ENCODE measurements around the gene SCYL3.
"Not testable (repeated sequence)": the region's sequence is repeated elsewhere in the genome, so short reads cannot be mapped to it uniquely, and the experiment has no call there.

SCYL3 gene, protein sequence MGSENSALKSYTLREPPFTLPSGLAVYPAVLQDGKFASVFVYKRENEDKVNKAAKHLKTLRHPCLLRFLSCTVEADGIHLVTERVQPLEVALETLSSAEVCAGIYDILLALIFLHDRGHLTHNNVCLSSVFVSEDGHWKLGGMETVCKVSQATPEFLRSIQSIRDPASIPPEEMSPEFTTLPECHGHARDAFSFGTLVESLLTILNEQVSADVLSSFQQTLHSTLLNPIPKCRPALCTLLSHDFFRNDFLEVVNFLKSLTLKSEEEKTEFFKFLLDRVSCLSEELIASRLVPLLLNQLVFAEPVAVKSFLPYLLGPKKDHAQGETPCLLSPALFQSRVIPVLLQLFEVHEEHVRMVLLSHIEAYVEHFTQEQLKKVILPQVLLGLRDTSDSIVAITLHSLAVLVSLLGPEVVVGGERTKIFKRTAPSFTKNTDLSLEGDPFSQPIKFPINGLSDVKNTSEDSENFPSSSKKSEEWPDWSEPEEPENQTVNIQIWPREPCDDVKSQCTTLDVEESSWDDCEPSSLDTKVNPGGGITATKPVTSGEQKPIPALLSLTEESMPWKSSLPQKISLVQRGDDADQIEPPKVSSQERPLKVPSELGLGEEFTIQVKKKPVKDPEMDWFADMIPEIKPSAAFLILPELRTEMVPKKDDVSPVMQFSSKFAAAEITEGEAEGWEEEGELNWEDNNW

DNA sequence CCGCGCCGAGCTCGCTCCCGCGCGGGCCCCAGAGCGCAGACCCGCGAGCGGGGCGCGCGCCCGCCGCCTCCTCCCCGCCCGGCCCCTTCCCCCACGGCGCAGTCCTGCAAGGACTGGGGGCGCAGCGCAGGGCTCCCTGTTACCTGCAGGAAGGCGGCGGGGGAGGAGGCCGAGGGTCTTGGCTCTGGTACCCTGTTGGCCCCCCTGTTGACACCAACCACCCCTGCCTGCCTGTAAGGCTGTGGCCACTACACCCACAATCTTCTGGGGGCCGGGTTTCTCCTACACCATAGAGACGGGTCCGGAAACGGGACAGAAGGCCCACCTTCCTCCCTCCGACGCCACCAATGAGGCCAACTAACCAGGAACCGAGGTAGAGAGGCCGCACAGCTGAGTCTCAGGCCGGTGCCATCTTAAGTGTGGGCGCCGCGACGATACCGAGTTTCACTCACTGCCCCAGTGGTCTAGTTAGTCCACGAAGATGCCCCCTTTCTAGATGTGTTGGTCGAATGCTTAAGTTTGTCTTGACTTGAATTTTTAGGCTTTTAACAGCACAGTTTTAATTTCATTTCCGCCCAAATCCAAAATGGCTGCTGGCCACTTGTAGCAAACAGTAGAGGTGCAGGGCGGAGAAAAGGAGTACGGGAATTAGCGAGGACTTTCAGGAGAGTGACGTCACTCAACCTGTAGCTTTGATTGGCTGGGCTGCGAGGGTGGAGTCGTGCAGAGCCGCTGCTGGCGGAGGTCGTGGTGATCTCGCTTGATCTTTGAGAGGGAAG is at the start of gene SCYL3:
TSS of gene SCYL3 (minus strand) at position 252 of the 779 bp plus-strand sequence. CDS start 5,056 bp downstream, outside the sequence.
- peak; percentile 97 for DNase-seq

DNA sequence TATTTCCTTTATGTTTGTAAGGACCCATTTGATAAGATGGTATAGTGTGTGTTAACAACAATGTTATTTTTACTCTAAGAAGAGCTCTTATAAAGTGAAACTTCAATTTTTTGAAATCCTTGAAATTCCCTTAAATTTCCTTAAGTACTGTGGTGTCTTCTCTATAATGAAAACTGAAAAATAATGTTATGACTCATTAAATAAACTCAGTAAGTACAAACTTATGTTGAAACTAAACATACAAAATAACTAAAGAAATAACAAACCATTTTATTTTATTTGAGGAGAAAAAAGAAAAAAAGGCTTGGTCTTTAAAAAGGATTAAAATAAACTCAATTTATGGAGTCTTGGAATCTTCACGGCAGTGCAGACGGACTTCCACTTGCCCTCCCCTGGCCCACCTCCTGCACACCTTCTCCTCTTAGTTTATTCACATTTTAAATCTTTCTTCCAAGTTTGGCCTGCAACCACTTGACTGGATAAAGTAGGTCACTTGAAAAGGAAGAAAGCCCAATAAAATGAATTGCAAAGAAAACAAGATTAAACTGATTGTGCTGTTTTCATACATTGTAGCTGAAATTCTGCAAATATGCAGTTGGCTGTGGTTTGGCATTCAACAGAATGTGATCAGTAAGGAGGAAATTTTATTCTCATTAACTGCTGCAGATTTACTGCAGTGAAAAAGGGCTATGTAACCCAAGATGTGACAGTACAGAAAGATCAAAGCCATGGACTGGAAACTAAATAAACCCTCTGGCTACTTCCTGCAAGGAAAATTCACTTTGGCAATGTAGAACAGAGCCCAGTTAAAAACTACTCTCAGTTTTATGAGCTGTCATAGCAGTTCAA is 48.5 kb upstream of the SCYL3 start:
- DNase-seq: no peak

DNA sequence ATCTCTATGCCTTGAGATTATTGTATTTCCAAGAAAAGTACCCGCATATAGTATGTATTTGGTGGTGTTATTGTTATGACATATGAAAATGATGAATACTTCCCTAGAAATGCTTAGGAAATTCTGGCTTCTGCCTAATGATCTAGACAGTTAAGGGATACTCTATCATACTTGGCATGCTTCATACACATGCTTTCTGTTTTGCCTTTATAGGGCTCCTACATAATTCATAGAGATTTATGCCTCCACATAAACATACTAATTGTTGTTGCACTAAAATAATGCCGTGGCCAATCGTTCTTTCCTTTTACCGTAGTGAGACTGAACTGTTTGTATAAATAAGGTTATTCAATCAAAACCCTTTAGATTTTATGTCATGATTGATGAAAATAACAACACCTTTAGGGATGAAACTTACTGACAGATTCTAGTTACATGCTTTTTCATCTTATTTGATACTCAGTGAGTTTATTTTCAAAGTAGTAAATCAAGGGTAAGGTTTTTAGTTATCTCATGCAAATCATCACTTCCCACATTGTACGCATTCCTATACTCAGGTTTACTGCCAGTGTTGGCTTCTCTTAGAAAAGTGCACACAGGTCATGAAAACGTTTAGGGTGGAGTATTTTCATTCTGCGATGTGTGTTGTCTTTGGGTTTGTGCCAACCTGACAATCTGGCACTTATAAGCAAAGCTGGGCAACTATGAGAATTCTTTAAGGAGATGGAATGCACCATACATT is 40.5 kb upstream of the SCYL3 start:
- no peak for DNase-seq

DNA sequence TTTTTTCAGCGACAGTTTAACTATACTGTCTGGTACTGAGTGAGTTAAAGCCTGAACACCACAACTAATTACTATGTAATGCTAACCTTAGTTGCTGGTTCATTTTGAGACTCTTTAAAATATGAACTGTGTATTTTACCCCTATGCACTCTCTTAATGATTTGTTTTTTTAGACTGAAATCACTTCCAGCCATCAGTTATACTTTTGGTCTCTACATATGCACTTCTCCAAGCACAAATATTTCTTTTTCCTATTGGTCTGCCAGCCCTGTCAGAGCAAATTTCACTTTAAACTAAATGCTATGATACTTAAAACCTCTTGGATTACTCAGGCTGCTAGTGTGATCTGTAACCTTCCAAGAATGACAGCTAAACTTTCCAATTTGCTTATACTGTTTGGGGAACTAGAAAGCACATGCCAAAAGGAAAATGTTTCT is 38.1 kb upstream of the SCYL3 start:
- no peak for DNase-seq

DNA sequence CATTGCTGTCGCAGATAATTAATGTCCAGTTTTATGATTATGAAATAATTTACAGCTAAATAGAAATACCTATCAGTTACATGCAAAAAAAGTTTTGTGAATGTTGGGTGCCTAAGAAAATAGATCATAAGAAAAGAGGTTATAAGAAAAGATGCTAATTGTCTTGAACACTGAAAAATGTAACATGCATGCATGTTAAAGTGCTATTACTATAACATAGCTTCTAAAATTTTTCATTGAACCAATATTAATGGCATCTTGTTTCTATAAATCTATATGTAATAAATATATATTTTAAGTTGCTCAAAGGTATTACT is 35.5 kb upstream of the SCYL3 start:
- no peak for DNase-seq

DNA sequence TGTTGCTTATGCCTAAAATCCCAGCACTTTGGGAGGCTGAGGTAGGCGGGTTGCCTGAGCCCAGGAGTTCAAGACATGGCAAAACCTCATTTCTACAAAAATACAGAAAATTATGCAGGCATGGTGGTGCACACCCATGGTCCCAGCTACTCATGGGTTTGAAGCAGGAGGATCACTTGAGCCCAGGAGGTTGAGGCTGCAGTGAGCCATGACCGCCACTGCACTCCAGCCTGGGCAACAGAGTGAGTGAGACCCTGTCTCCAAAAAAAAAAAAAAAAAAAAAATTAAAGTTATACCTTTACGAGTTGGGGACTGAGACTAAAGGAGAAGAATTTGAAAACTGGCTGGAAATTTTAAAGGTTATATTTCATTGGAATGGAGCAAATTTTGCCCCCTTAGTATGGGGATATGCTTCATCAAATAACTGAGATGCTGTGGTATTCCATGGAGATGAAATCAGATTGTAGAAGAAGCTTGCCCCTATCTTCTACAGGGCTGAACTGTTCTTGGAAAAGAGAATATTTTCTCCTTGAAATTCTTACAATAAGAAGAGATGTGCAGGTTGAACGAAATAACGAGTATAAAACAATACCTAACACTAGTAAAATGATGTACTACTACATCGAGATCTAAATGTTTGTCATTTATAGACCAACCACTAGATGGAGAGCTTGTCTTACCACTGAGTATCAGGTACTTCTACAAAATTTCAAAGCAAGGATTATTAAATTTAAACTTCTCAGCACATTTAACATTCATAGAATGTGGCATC is 34.9 kb upstream of the SCYL3 start:
- peak; percentile 56 for DNase-seq

DNA sequence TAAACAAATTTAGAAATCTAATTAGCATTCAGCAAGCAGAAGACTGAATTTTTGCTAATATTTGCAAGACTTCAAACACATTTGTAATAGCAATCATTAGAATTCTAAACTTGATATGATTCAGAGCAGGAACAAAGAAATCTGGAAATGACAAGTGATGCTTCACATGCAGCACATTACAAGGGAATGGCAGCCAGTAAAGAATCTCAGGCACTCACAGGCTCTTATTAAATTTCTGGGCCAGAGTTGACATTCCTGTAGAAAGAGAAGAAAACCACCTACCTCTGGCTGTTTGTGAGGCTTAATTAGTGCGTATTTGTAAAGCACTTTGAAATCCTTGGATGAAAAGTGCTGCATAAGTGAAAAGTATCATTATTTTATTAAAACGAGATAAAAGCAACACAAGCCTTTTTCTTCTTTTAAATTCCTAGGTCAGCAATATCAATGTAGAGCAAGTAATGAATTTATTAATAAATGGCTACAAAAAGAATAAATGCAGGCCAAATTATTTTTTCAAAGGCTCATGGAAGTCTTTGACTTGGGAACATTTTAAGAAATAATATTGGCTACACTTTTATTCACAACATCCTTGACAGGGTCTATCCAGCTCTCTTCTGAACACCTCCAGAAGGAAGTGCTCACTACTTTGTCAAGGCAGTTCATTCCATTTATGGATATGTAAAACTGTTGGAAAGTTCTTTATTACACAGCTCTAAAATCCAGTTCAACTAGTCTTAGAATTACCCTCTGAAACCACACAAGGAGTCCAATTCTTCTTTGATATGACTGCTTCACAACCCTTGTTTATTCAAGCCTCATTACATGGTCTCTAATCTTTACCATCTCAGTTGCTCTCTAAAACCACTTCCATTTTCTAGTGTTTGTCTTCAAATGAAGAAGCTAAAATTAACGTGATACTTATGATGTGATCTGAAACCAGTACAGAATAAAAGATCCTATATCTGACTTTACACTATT is 32.1 kb upstream of the SCYL3 start:
- peak; percentile 47 for DNase-seq

DNA sequence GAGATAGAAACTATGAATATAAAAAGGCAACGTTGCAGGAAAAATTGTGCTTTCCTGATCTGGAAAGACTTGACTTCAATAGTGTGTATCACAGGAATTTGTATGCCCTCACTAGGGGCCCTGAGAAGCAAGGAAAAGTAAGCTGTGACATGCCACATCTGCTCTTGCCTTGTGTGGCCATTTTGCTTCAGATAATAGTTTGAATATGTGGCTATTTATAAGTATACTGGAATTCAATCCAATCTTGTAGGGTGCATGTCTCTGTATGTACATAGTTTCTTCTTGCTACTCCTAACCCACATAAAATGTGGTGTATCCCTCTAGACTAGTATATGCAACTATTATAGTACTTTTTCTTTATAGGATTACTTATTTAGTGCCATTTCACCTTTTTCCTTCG is 31.1 kb upstream of the SCYL3 start:
- no peak for DNase-seq

DNA sequence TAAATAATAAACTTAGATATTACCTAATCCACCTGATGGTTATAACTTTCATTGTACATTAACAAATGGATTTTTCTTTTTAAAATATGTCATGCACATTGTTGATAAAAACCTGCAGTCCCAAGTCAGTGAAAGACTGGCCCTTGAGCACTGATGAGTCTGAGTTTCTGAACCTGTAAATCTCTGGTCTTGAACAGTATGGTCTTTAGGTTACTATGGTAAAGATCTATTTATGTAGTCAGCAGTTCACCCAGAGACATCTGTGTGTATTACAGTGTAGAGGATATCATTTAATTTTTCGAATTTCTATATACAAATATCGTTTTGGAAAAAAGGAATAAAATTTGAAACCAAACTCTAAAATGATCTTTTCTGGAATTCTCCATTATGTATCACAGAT is 30.4 kb upstream of the SCYL3 start:
- no peak for DNase-seq

DNA sequence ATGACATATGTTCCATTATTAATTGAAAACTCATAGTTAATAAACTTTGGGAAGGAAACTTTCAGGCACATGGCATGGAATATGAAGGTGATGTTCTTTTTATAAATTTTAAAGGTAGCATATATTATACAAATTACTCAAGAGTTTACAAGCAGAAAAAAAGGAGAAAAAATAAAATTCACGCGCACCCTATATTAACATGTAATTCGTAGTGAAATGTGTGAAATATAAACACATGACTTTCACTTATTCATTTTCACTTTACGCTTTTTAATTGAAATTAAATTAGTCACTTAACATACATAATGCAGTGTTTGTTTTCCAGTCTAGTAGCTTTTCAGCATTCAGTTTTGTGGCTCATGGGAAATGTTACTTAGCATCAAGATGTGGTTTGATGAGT is 27.4 kb upstream of the SCYL3 start:
- DNase-seq: no peak

DNA sequence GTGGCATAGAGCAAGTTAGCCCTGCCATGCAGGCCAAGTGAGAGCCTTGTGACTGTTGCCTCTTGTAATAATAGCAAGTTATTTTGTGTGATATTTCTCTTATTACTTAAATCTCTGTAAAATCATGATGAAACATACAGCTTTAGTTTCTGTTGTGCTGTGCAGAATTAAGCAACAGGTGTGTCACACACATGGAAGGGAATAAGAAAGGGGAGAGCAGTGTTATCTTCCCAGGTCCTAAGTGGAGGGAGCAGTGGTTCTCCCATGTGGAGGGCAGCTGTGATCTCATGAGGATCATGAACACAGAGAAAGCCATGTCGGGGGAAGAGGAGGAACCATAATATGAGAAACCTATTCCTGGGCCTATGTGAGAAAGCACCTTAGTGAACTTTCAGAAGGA is 25.2 kb upstream of the SCYL3 start:
- no peak for DNase-seq

DNA sequence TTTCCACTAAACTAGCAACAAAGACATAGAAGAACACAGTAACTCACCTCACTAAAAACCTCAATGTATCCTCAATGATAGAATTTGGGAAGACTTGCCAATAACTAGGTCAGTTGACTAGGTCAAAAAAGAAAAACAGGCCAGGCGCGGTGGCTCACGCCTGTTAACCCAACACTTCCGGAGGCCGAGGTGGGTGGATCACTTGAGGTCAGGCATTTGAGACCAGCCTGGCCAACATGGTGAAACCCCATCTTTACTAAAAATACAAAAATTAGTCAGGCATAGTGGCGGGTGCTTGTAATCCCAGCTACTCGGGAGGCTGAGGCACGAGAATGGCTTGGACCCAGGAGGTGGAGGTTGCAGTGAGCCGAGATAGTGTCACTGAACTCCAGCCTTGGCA is 24.5 kb upstream of the SCYL3 start:
- not testable (repeated sequence) for DNase-seq

DNA sequence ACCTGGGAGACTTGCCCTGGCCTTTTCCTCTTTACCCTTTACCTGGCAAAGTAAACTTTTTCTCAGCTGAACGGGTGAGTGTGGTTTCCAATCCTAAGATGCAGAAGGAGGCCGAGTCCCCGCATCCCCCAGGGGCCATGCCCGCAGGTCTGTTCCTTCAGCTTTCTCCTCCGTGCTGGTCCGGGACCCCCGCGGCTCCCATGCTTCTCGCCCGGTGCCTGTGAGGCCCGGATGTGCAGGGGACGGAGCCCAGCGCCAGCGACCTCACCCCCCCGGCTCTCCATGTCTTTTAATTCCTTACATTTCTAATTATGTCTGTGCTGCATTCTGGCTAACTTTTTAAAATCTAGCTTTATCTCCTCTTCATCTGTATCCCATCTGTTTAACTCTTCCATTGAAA is 21.5 kb upstream of the SCYL3 start:
- DNase-seq: no peak

DNA sequence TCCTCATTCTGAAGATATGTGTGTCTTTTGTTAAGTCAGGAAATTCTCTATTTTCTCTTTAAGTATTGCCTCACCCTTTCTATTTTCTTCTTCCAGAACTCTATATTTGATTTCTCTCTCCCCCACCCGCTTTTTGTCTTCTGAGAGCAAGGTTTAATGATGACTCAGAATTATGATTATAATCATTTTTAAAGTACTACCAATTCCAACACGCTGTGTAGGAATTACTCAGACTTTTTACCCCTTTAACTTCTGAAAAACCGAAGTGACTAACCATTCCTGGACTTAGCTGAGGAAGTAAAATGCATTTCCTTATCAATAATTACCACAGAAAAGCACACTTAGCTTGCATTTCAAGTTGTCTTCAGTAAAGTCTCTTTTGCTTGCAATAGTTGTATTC is 20.8 kb upstream of the SCYL3 start:
- DNase-seq: peak; percentile 60

DNA sequence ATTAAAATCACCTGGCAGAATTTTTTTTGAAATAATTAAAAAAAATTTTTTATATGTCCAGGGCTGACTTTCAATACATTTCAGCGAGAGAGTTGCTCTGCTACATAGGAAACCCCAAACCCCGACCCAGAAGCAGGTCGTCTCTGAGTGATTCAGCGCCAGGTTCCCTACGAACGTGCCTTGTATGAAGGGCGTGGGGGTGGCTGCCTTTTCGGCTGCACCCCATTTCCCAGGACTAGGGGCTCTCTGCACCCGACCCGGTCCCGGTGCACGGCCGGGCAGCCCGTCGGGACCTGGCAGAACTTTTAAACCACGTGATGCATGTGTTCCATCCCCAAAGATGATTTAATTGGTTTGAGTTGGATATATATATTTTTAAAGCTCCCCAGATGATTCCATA is 15.8 kb upstream of the SCYL3 start:
- DNase-seq: no peak

DNA sequence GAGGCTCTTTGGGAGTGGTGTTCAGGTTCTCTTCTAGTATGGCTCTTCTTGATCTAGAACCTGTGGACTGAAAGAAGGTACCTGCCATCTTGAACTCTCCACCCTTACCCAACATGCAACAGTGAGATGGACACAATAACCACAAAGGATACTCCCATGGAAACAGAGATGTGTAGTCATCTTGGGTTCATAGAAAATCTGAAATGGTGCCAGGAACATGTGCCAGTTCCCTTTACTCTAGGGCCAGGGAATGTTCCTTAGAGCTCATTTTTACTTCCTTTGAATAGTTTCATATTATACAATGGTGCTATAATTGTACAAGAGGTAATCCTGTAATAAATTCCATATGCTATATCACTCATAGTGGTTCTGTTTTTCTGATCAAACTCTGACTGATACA is 13.2 kb upstream of the SCYL3 start:
- DNase-seq: no peak

DNA sequence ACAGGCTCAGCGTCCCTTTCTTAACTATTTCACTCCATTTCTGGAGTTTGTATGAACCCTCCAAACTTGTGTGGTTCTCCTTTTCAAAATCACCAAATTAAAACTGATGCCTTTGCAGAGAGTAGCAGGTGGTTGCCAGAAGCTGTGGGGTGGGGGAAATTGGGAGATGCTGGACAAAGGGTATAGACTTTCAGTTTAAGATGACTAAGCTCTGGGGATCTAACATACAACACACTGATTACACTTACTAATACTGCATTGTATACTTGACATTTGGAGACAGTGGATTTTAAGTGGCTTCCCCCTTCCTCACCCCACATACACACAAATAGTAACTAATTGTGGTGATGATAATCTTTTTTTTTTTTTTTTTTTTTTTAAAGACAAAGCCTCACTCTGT is 11.1 kb upstream of the SCYL3 start:
- no peak for DNase-seq

DNA sequence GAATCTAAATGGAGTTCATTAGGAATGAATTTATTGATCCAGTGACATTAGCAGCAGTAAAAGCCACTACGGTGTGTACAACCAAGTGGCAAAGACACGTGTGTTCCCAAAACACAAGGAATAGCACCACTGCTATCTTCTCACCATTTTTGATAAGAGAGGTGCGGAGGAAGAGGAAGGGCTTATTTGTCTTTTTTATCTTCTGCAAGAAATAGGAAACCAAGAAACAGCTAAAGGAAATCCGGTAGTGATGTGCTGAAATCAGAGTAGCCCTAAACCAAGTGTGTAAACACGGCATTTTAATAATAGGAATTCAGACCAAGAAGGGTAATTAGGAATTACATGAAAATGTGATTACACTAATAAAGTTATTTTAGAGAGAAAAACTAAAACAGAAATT is 9.1 kb upstream of the SCYL3 start:
- DNase-seq: no peak

DNA sequence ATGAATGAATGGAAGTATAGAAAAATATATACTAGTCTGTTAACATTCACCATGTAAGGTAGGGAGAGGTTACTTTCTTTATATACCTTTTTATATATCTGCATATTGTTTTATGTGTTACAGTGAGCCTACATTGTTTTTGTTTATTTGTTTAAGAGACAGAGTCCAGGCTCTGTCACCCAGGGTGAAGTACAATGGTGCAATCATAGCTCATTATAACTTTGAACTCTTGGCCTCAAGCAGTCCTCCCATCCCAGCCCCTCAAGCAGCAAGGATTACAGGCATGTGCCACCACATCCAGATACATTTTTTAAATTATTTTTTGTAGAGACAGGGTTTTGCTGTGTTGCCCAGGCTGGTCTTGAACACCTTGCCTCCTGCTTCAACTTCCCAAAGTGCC is 7.4 kb upstream of the SCYL3 start:
- DNase-seq: no peak

DNA sequence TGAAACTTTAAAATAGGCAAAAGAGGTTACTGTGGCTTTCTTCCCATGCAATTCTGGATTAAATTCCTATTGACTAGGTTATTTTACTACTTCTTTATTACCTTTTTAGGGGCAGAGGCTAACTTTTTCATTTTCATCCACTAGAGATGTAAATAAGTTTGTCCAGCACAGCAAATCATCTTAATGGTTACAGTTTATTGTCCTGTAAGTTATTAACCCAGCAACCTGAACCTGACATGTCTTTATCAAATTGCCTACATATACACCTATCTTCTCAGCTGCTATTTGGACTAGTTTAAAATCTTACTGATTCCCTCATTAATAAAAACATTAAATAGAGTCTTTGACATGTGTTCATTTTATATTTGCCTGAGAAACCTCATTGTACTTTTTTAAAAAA is 6.9 kb upstream of the SCYL3 start:
- DNase-seq: no peak
